SK-N-MC (cell line): ENCODE measurements around the gene CCDC3.

ENCODE experiments used
- DNase-seq: peaks from one replicate; pipeline ENCODE4 v3.0.0-alpha.2; 2011; ENCODE audit warnings: low read depth, low spot score
- H3K27ac ChIP-seq: fragments of 200-600 bp; sonication (generic); 2 replicates; pipeline ENCODE4 v1.5.1; 2016; ENCODE audit warnings: mixed run types
- H3K36me3 ChIP-seq: fragments of 200-600 bp; sonication (generic); 2 replicates; pipeline ENCODE4 v1.6.1; 2017; ENCODE audit warnings: antibody characterized with exemption, low read length, mixed read lengths; ENCODE audit not compliant: insufficient read depth
- H3K4me3 ChIP-seq: fragments of 200-600 bp; sonication (generic); 2 replicates; pipeline ENCODE4 v1.5.1; 2016
- H3K9ac ChIP-seq: fragments of 200-600 bp; sonication (generic); 2 replicates; pipeline ENCODE4 v1.8.0; 2017; ENCODE audit warnings: mixed run types, mixed read lengths; ENCODE audit not compliant: insufficient read length
- H3K9me3 ChIP-seq: fragments of 200-600 bp; sonication (generic); 2 replicates; pipeline ENCODE4 v1.6.1; 2017; ENCODE audit warnings: low read depth, mild to moderate bottlenecking, antibody characterized with exemption, low read length, moderate library complexity, mixed read lengths
- EZH2 ChIP-seq: fragments of 200-600 bp; sonication (generic); IDR thresholded peaks from one replicate; pipeline ENCODE4 v1.6.1; 2017; ENCODE audit warnings: antibody characterized with exemption
- FOXP2 ChIP-seq: optimal IDR thresholded peaks from 2 replicates; pipeline ENCODE3; 2011; ENCODE audit warnings: mild to moderate bottlenecking, moderate library complexity; ENCODE audit not compliant: insufficient read depth; ENCODE audit errors: extremely low read length, control extremely low read depth
- POLR2AphosphoS5 ChIP-seq: IDR thresholded peaks from 2 replicates; pipeline ENCODE4 v1.6.1; 2012; ENCODE audit warnings: mild to moderate bottlenecking, low read depth, low read length, borderline replicate concordance

Gene CCDC3

GRCh38 chr10:12947741-12948140, 53.8 kb downstream of the CCDC3 start:
- H3K9ac ChIP-seq: no peak overlapping the region
- TF ChIP-seq POLR2AphosphoS5: no peak
- no peak for TF ChIP-seq EZH2
- no peaks in the 10 kb centered on the region for H3K9me3 ChIP-seq
- no peaks in the 10 kb centered on the region for H3K36me3 ChIP-seq
- no peak overlapping the region for H3K27ac ChIP-seq
- no peak for DNase-seq
- H3K4me3 ChIP-seq: no peak overlapping the region

GRCh38 chr10:12946372-12946771, 55.1 kb downstream of the CCDC3 start:
- H3K27ac ChIP-seq: no peak overlapping the region
- no peaks in the 10 kb centered on the region for H3K36me3 ChIP-seq
- TF ChIP-seq POLR2AphosphoS5: no peak
- TF ChIP-seq EZH2: no peak
- no peak for TF ChIP-seq FOXP2
- no peak overlapping the region for H3K9ac ChIP-seq
- H3K4me3 ChIP-seq: no peak overlapping the region
- no peak for DNase-seq
- no peaks in the 10 kb centered on the region for H3K9me3 ChIP-seq

GRCh38 chr10:12945690-12946359, 55.7 kb downstream of the CCDC3 start:
- no peak for TF ChIP-seq POLR2AphosphoS5
- TF ChIP-seq FOXP2: no peak
- no peak for TF ChIP-seq EZH2
- Histone ChIP-seq H3K9ac (no peak overlapping the region), H3K4me3 (no peak overlapping the region), H3K9me3 (no peaks in the 10 kb centered on the region), H3K27ac (no peak overlapping the region), H3K36me3 (no peaks in the 10 kb centered on the region)
- DNase-seq: no peak

GRCh38 chr10:12944931-12945330, 56.6 kb downstream of the CCDC3 start:
- TF ChIP-seq FOXP2 (no peak), POLR2AphosphoS5 (no peak), EZH2 (no peak)
- no peak for DNase-seq
- H3K4me3 ChIP-seq: no peak overlapping the region
- H3K36me3 ChIP-seq: no peaks in the 10 kb centered on the region
- no peak overlapping the region for H3K27ac ChIP-seq
- H3K9ac ChIP-seq: no peak overlapping the region
- no peaks in the 10 kb centered on the region for H3K9me3 ChIP-seq

GRCh38 chr10:12943425-12943824, 58.1 kb downstream of the CCDC3 start:
- H3K27ac ChIP-seq: no peak overlapping the region
- H3K36me3 ChIP-seq: no peaks in the 10 kb centered on the region
- no peak for DNase-seq
- H3K4me3 ChIP-seq: no peak overlapping the region
- H3K9ac ChIP-seq: no peak overlapping the region
- TF ChIP-seq POLR2AphosphoS5 (no peak), FOXP2 (no peak), EZH2 (no peak)
- H3K9me3 ChIP-seq: no peaks in the 10 kb centered on the region

GRCh38 chr10:12941966-12942365, 59.5 kb downstream of the CCDC3 start:
- H3K9ac ChIP-seq: no peak overlapping the region
- no peaks in the 10 kb centered on the region for H3K9me3 ChIP-seq
- H3K36me3 ChIP-seq: no peaks in the 10 kb centered on the region
- no peak overlapping the region for H3K27ac ChIP-seq
- no peak for DNase-seq
- H3K4me3 ChIP-seq: no peak overlapping the region
- TF ChIP-seq FOXP2: no peak
- TF ChIP-seq EZH2: no peak
- TF ChIP-seq POLR2AphosphoS5: no peak

- no peak overlapping the region for H3K9ac ChIP-seq
- no peak for DNase-seq
- no peak overlapping the region for H3K4me3 ChIP-seq
- no peak overlapping the region for H3K27ac ChIP-seq
- TF ChIP-seq EZH2 (no peak), POLR2AphosphoS5 (no peak), FOXP2 (no peak)
- no peaks in the 10 kb centered on the region for H3K9me3 ChIP-seq
- no peaks in the 10 kb centered on the region for H3K36me3 ChIP-seq
These were observed 60.7 kb downstream of the CCDC3 start for GRCh38 chr10:12940791-12941190.

- Histone ChIP-seq H3K27ac (no peak overlapping the region), H3K4me3 (no peak overlapping the region), H3K9me3 (no peaks in the 10 kb centered on the region), H3K9ac (no peak overlapping the region), H3K36me3 (no peaks in the 10 kb centered on the region)
- no peak for DNase-seq
- no peak for TF ChIP-seq POLR2AphosphoS5
- no peak for TF ChIP-seq EZH2
- TF ChIP-seq FOXP2: no peak
These were observed 63.2 kb downstream of the CCDC3 start for GRCh38 chr10:12938271-12938670.

- H3K27ac ChIP-seq: no peak overlapping the region
- H3K4me3 ChIP-seq: no peak overlapping the region
- TF ChIP-seq FOXP2 (no peak), EZH2 (no peak)
- DNase-seq: no peak
- no peaks in the 10 kb centered on the region for H3K9me3 ChIP-seq
- H3K36me3 ChIP-seq: no peaks in the 10 kb centered on the region
- no peak overlapping the region for H3K9ac ChIP-seq
These were observed 64.0 kb downstream of the CCDC3 start for GRCh38 chr10:12937527-12937926.
